Measurements from ENCODE around the gene ZNF488. TPM values are rescaled to one million over a fixed set of nuclear protein-coding genes. Genes with fewer than 3 reads are reported as not detected.

ZNF488 gene
- total RNA-seq, 1 experiment from 2014 or later = 5.6 TPM

GRCh38 chr10:47400251-47400650, 16.2 kb upstream of the ZNF488 start:
- no peak overlapping the region for H3K4me3 Mint-ChIP-seq (ENCODE audit: unreplicated experiment)
- H3K4me1 Mint-ChIP-seq (ENCODE audit: low read depth, unreplicated experiment) = peaks cover 68% of the 10 kb centered on the region
- no peaks in the 10 kb centered on the region for H3K27me3 Mint-ChIP-seq (ENCODE audit: insufficient read depth, unreplicated experiment)
- Histone ChIP-seq H3K27me3 (replicated peaks; ENCODE audit: control insufficient read depth, insufficient read depth, low read length) (no peaks in the 10 kb centered on the region), H3K4me3 (ENCODE audit: low read depth, low read length) (no peak overlapping the region), H3K9me3 (no peaks in the 10 kb centered on the region), H3K36me3 (ENCODE audit: control insufficient read depth, insufficient read depth, low read length) (no peaks in the 10 kb centered on the region), H3K4me1 (peaks cover 73% of the 10 kb centered on the region)
- ChIA-PET POLR2A (interaction anchor here (0.6 kb wide), 1 partner anchor 16 kb away, joined by 3 read pairs; the partner anchor contains the start of gene ZNF488), CTCF (interaction anchor here (0.6 kb wide), 1 partner anchor 1797 kb away, joined by 3 read pairs; no protein-coding TSS in a partner anchor)
- no peaks in the 10 kb centered on the region for H3K9me3 Mint-ChIP-seq (ENCODE audit: unreplicated experiment)
- H3K27ac Mint-ChIP-seq (ENCODE audit: unreplicated experiment) = no peak overlapping the region
- H3K36me3 Mint-ChIP-seq (ENCODE audit: insufficient read depth, unreplicated experiment) = no peaks in the 10 kb centered on the region
- no peak for DNase-seq
- BruUV-seq (replicated peaks) = no TSS peak
- TF ChIP-seq CTCF (IDR thresholded peaks at IDR 0.05; ENCODE audit: insufficient read depth in 1 of 2, low read depth in 1 of 2, low read length in 1 of 2, severe bottlenecking in 1 of 2, unreplicated experiment in 1 of 2) = no peak
- intact Hi-C loops (cut with micrococcal nuclease; ENCODE audit: unreplicated experiment) = no loop called here

- Mint-ChIP-seq H3K4me1 (ENCODE audit: low read depth, unreplicated experiment) (peaks cover 40% of the 10 kb centered on the region), H3K36me3 (ENCODE audit: insufficient read depth, unreplicated experiment) (no peaks in the 10 kb centered on the region), H3K27me3 (ENCODE audit: insufficient read depth, unreplicated experiment) (no peaks in the 10 kb centered on the region), H3K4me3 (ENCODE audit: unreplicated experiment) (no peak overlapping the region), H3K27ac (ENCODE audit: unreplicated experiment) (peak overlapping the region; percentile 8), H3K9me3 (ENCODE audit: unreplicated experiment) (no peaks in the 10 kb centered on the region)
- BruUV-seq (replicated peaks) = no TSS peak
- intact Hi-C loops (cut with micrococcal nuclease; ENCODE audit: unreplicated experiment) = loop anchor here (2.0 kb wide), 1 partner anchor 42 kb away; no protein-coding TSS in a partner anchor
- Histone ChIP-seq H3K9me3 (no peaks in the 10 kb centered on the region), H3K4me1 (peaks cover 43% of the 10 kb centered on the region), H3K27me3 (replicated peaks; ENCODE audit: control insufficient read depth, insufficient read depth, low read length) (no peaks in the 10 kb centered on the region), H3K36me3 (ENCODE audit: control insufficient read depth, insufficient read depth, low read length) (no peaks in the 10 kb centered on the region), H3K4me3 (ENCODE audit: low read depth, low read length) (no peak overlapping the region)
- ChIA-PET POLR2A (no interaction called here), CTCF (no interaction called here)
- no peak for TF ChIP-seq CTCF (IDR thresholded peaks at IDR 0.05; ENCODE audit: insufficient read depth in 1 of 2, low read depth in 1 of 2, low read length in 1 of 2, severe bottlenecking in 1 of 2, unreplicated experiment in 1 of 2)
- DNase-seq = no peak
These were observed 13.2 kb upstream of the ZNF488 start for GRCh38 chr10:47397256-47397655.

GRCh38 chr10:47396311-47396717, 12.2 kb upstream of the ZNF488 start:
- no peaks in the 10 kb centered on the region for H3K9me3 Mint-ChIP-seq (ENCODE audit: unreplicated experiment)
- H3K4me3 Mint-ChIP-seq (ENCODE audit: unreplicated experiment) = no peak overlapping the region
- H3K4me3 ChIP-seq (ENCODE audit: low read depth, low read length) = no peak overlapping the region
- ChIA-PET POLR2A (interaction anchor here (1.1 to 1.2 kb wide), 2 partner anchors 11 to 12 kb away, joined by 3 to 10 read pairs; partner anchors contain the start of gene ZNF488), CTCF (interaction anchor here (0.8 to 1.8 kb wide), 5 partner anchors 11 to 42 kb away, joined by 3 to 9 read pairs (median 4); partner anchors contain the start of gene ZNF488)
- no TSS peak for BruUV-seq (replicated peaks)
- no peaks in the 10 kb centered on the region for H3K9me3 ChIP-seq
- H3K27me3 Mint-ChIP-seq (ENCODE audit: insufficient read depth, unreplicated experiment) = no peaks in the 10 kb centered on the region
- intact Hi-C loops (cut with micrococcal nuclease; ENCODE audit: unreplicated experiment) = loop anchor here (1.0 to 2.0 kb wide), 2 partner anchors 12 to 42 kb away; partner anchors contain the start of gene ZNF488
- H3K27me3 ChIP-seq (replicated peaks; ENCODE audit: control insufficient read depth, insufficient read depth, low read length) = no peaks in the 10 kb centered on the region
- no peak for TF ChIP-seq CTCF (IDR thresholded peaks at IDR 0.05; ENCODE audit: insufficient read depth in 1 of 2, low read depth in 1 of 2, low read length in 1 of 2, severe bottlenecking in 1 of 2, unreplicated experiment in 1 of 2)
- no peaks in the 10 kb centered on the region for H3K36me3 ChIP-seq (ENCODE audit: control insufficient read depth, insufficient read depth, low read length)
- H3K4me1 ChIP-seq = peaks cover 33% of the 10 kb centered on the region
- peaks cover 33% of the 10 kb centered on the region for H3K4me1 Mint-ChIP-seq (ENCODE audit: low read depth, unreplicated experiment)
- H3K27ac Mint-ChIP-seq (ENCODE audit: unreplicated experiment) = peak overlapping the region; percentile 8
- no peaks in the 10 kb centered on the region for H3K36me3 Mint-ChIP-seq (ENCODE audit: insufficient read depth, unreplicated experiment)
- DNase-seq = peak; percentile 54 to 72

Data from Caco-2 (cell line).